Epithelial cell of proximal tubule (primary cell): ENCODE data around the gene GRIA2. TPM values are rescaled to one million over a fixed set of nuclear protein-coding genes. Genes with fewer than 3 reads are reported as not detected.
"Not testable (repeated sequence)": the region's sequence is repeated elsewhere in the genome, so short reads cannot be mapped to it uniquely, and the experiment has no call there.

ENCODE experiments used
- DNase-seq: peaks from one replicate; pipeline ENCODE4 v3.0.0-alpha.2; 2011; ENCODE audit warnings: low read depth
- H3K4me3 ChIP-seq: 2 replicates; pipeline ENCODE4 v1.5.1; 2011; ENCODE audit warnings: low read depth, mild to moderate bottlenecking, low read length
- CTCF ChIP-seq: conservative IDR thresholded peaks from 2 replicates; pipeline ENCODE4 v1.5.1; 2012; ENCODE audit warnings: low read depth, mild to moderate bottlenecking, low read length
- total RNA-seq: library from RNA; depleted of rRNA; stranded (reverse); fragments of >200 nt; gene quantifications from 2 replicates; pipeline ENCODE4 v1.2.3, GENCODE V29; 2015

The GRIA2 gene
- total RNA-seq, 1 donor from 2014 or later = not detected

GRCh38 chr4:157245351-157245750, 24.8 kb downstream of the GRIA2 start:
- TF ChIP-seq CTCF = no peak
- no peak overlapping the region for H3K4me3 ChIP-seq
- no peak for DNase-seq

- no peak for DNase-seq
- no peak for TF ChIP-seq CTCF
- H3K4me3 ChIP-seq = no peak overlapping the region
Measured at GRCh38 chr4:157246964-157247363, 26.4 kb downstream of the GRIA2 start.

GRCh38 chr4:157258165-157258564, 37.6 kb downstream of the GRIA2 start:
- H3K4me3 ChIP-seq = not testable (repeated sequence)

GRCh38 chr4:157265281-157265680, 44.8 kb downstream of the GRIA2 start:
- H3K4me3 ChIP-seq = no peak overlapping the region
- no peak for DNase-seq
- no peak for TF ChIP-seq CTCF

More at GRCh38 chr4:157258165-157258564, 37.6 kb downstream of the GRIA2 start:
- not testable (repeated sequence) for DNase-seq

GRCh38 chr4:157270108-157270507, 49.6 kb downstream of the GRIA2 start:
- no peak for DNase-seq
- no peak overlapping the region for H3K4me3 ChIP-seq
- TF ChIP-seq CTCF = no peak

- no peak for TF ChIP-seq CTCF
- no peak overlapping the region for H3K4me3 ChIP-seq
- no peak for DNase-seq
Measured at GRCh38 chr4:157270552-157270951, 50.0 kb downstream of the GRIA2 start.

GRCh38 chr4:157271166-157271869, 50.8 kb downstream of the GRIA2 start:
- no peak for TF ChIP-seq CTCF
- H3K4me3 ChIP-seq = no peak overlapping the region
- DNase-seq = no peak
